Endothelial cell (in vitro differentiated cells): Measurements from ENCODE around the gene PRDX6. TPM values are rescaled to one million over a fixed set of nuclear protein-coding genes. Genes with fewer than 3 reads are reported as not detected.
"Not testable (repeated sequence)": the region's sequence is repeated elsewhere in the genome, so short reads cannot be mapped to it uniquely, and the experiment has no call there.

Experiments used
- DNase-seq: peaks from one replicate; pipeline ENCODE4 v3.0.0; 2021; ENCODE audit warnings: low spot score
- H3K27ac Mint-ChIP-seq: one replicate; pipeline ENCODE4 v1.8.0; 2021; ENCODE audit warnings: mixed read lengths, inconsistent platforms; ENCODE audit not compliant: unreplicated experiment
- H3K27me3 Mint-ChIP-seq: one replicate; pipeline ENCODE4 v1.8.0; 2021; ENCODE audit warnings: mild to moderate bottlenecking, moderate library complexity, mixed read lengths, inconsistent platforms; ENCODE audit not compliant: unreplicated experiment
- H3K36me3 Mint-ChIP-seq: one replicate; pipeline ENCODE4 v1.8.0; 2021; ENCODE audit warnings: mild to moderate bottlenecking, low read depth, mixed read lengths, inconsistent platforms; ENCODE audit not compliant: unreplicated experiment
- H3K4me1 Mint-ChIP-seq: one replicate; pipeline ENCODE4 v1.8.0; 2021; ENCODE audit warnings: mild to moderate bottlenecking, mixed read lengths, inconsistent platforms; ENCODE audit not compliant: unreplicated experiment
- H3K4me3 Mint-ChIP-seq: one replicate; pipeline ENCODE4 v1.8.0; 2021; ENCODE audit warnings: mild to moderate bottlenecking, mixed read lengths, inconsistent platforms; ENCODE audit not compliant: unreplicated experiment
- H3K9me3 Mint-ChIP-seq: one replicate; pipeline ENCODE4 v1.8.0; 2021; ENCODE audit warnings: mixed read lengths, inconsistent platforms; ENCODE audit not compliant: unreplicated experiment
- total RNA-seq: library from RNA; stranded (reverse); fragmentation: NEBNext Ultra II Directional; extraction: Animal tissue kit (Norgen Biotek cat#: 25700); gene quantifications from one replicate; pipeline ENCODE4 v1.2.1, GENCODE V29; 2021; ENCODE audit not compliant: unreplicated experiment
- TF ChIP-seq, protein P1 (sequence below): fragments of 200-600 bp; sonication (generic); IDR thresholded peaks from one replicate; pipeline ENCODE4 v1.5.0; 2021; ENCODE audit warnings: antibody characterized with exemption; ENCODE audit not compliant: unreplicated experiment

PRDX6 gene
- total RNA-seq, 1 donor from 2014 or later = 189 TPM

DNA sequence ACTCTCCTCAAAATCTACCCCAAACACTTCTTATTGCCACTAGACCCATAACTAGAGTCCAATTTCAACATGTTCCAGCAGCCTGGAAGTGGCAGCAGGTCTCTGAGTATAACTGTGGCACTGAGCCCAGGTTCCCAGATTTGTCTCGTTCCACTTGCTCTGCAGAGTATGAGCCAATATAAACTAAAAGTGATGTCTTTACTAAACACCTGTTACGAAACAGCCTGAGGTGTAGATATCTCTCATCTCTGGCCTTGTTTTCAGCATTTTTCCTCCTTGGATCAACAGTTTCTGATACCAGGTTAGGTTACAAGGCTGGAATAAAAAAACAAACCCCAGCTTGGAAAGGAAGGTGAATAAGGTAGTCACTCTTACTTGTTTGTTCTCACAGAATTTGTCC lies 25.2 kb upstream of the PRDX6 start:
- DNase-seq = no peak
- H3K27ac Mint-ChIP-seq = no peak overlapping the region
- H3K9me3 Mint-ChIP-seq = no peaks in the 10 kb centered on the region
- TF ChIP-seq, protein P1, sequence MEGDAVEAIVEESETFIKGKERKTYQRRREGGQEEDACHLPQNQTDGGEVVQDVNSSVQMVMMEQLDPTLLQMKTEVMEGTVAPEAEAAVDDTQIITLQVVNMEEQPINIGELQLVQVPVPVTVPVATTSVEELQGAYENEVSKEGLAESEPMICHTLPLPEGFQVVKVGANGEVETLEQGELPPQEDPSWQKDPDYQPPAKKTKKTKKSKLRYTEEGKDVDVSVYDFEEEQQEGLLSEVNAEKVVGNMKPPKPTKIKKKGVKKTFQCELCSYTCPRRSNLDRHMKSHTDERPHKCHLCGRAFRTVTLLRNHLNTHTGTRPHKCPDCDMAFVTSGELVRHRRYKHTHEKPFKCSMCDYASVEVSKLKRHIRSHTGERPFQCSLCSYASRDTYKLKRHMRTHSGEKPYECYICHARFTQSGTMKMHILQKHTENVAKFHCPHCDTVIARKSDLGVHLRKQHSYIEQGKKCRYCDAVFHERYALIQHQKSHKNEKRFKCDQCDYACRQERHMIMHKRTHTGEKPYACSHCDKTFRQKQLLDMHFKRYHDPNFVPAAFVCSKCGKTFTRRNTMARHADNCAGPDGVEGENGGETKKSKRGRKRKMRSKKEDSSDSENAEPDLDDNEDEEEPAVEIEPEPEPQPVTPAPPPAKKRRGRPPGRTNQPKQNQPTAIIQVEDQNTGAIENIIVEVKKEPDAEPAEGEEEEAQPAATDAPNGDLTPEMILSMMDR = no peak
- H3K27me3 Mint-ChIP-seq = no peaks in the 10 kb centered on the region
- no peak overlapping the region for H3K4me3 Mint-ChIP-seq
- H3K36me3 Mint-ChIP-seq = peaks cover 6% of the 10 kb centered on the region
- no peaks in the 10 kb centered on the region for H3K4me1 Mint-ChIP-seq

DNA sequence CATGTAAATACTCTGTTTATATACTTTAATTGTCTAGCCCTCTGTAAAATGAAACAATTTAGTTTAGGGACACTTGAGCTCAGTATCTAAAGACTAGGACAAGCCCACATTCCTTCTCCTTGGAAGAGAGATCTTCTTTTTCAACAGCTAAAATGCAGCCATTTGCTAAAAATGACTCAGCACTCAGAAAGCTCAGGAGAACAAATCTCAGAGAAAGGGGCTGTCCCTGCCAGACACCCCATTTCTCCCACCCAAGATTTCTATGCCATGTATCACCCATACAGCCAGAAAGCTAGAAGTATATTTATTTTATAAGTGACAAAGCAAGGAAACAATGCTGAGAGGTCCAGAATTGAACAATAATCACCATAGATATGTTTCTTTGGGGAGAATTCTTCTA lies 23.2 kb upstream of the PRDX6 start:
- DNase-seq = no peak
- TF ChIP-seq, protein P1 = no peak
- H3K4me1 Mint-ChIP-seq = no peaks in the 10 kb centered on the region
- no peak overlapping the region for H3K4me3 Mint-ChIP-seq
- no peak overlapping the region for H3K27ac Mint-ChIP-seq
- H3K27me3 Mint-ChIP-seq = no peaks in the 10 kb centered on the region
- no peaks in the 10 kb centered on the region for H3K9me3 Mint-ChIP-seq
- no peaks in the 10 kb centered on the region for H3K36me3 Mint-ChIP-seq

DNA sequence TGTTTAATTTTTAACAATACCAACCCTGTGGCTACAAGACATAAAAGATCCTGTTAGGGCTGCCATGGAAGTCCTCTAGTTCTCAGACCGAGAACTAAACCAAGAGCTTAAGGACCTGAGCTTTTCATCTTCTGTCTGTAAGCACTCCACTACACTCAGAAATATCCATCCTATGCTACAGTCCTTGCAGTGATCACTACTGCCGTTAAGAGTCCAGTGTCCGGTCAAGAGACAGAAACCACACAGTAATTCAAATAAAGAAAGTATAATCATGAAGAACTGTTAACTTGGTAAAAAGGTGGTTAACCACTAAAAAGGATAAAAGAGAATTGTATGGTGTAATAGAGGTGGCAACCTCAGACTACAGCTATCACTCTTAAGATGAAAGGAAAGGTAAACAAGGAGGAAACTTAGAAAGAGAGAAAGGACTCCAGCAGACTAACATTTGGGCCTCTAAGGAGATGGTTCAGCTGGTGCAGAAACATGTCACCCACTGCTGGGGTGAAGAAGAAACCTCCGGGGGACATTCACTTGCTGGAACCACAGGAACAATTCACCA lies 22.1 kb upstream of the PRDX6 start:
- Mint-ChIP-seq H3K36me3 (peaks cover 6% of the 10 kb centered on the region), H3K27ac (no peak overlapping the region), H3K9me3 (no peaks in the 10 kb centered on the region), H3K27me3 (no peaks in the 10 kb centered on the region), H3K4me1 (no peaks in the 10 kb centered on the region), H3K4me3 (no peak overlapping the region)
- no peak for DNase-seq
- TF ChIP-seq, protein P1 = no peak

DNA sequence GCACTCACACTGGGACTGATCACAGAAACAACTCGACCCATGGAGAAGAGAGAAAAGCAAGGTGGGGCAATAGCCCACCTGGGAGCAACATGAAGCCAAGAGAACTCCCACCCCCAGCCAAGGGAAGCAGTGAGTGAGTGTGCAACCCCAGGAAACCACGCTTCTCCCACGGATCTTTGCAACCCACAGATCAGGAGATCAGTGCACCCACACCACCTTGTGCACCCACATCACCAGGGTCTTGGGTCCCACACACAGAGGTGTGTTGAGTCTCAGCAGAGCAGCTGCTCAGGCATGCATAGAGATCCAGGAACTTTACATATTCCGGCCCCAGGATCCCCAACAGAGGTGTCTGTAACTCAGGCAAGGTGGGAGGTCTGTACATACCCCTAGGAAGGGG lies 17.2 kb upstream of the PRDX6 start:
- Mint-ChIP-seq H3K36me3 (peaks cover 15% of the 10 kb centered on the region), H3K27me3 (no peaks in the 10 kb centered on the region), H3K4me1 (no peaks in the 10 kb centered on the region), H3K9me3 (no peaks in the 10 kb centered on the region), H3K4me3 (no peak overlapping the region), H3K27ac (no peak overlapping the region)
- no peak for DNase-seq
- TF ChIP-seq, protein P1 = no peak

DNA sequence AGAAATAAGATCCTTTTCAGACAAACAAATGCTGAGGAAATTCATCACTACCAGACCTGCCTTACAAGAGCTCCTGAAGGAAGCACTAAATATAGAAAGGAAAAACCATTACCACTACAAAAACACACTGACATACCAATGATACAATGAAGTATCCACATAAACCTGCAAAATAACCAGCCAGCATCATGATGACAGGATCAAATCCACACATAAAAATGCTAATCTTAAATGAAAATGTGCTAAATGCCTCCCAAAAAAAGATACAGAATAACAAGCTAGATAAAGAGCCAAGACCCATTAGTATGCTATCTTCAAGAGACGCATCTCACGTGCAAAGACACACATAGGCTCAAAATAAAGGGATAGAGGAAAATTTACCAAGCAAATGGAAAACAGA lies 14.5 kb upstream of the PRDX6 start:
- peaks cover 20% of the 10 kb centered on the region for H3K36me3 Mint-ChIP-seq
- not testable (repeated sequence) for H3K4me1 Mint-ChIP-seq, H3K27ac Mint-ChIP-seq, H3K27me3 Mint-ChIP-seq, DNase-seq, H3K9me3 Mint-ChIP-seq, H3K4me3 Mint-ChIP-seq

DNA sequence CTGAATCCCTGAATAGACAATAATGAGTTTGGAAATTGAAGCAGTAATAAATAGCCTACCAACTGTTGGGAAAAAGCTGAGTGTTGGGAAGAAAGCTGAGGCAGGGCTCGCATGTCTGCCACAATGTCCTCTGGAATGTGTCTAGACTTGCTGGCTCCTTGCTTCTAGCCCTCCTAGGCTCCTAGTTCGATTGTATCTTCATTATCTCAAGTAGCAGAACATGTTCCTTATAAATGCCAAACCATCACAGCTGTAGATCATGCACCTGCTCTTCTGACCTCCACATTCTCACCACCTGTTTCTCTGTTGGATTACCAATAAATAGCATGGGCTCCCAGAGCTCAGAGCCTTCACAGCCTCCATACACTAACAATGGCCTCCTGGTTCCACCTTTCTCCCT lies 12.9 kb upstream of the PRDX6 start:
- peaks cover 20% of the 10 kb centered on the region for H3K36me3 Mint-ChIP-seq
- not testable (repeated sequence) for H3K27me3 Mint-ChIP-seq, H3K4me1 Mint-ChIP-seq, DNase-seq, H3K9me3 Mint-ChIP-seq, H3K4me3 Mint-ChIP-seq, H3K27ac Mint-ChIP-seq
